Liver (tissue), 3 donors: Measurements from ENCODE around the gene AGPAT2.

Source experiments
- CTCF ChIP-seq: fragments of 150-350 bp; IDR thresholded peaks from 2 replicates; pipeline ENCODE4 v1.5.1; 2017; ENCODE audit warnings: improper control_type of control experiment, low read depth, low read length; ENCODE audit not compliant: missing input control
- HNF4A ChIP-seq, 2 donors: conservative IDR thresholded peaks; 2 replicates each; pipeline ENCODE4 v1.6.1; 2016; ENCODE audit warnings: antibody characterized with exemption in 2 of 2, mild to moderate bottlenecking in 2 of 2
- JUND ChIP-seq, 2 donors: IDR thresholded peaks; 2 replicates each; pipeline ENCODE4 v1.6.1; 2016; ENCODE audit warnings: antibody characterized with exemption in 2 of 2
- RAD21 ChIP-seq, 2 donors: IDR thresholded peaks; 2 replicates each; pipeline ENCODE4 v1.6.1; 2016; ENCODE audit warnings: antibody characterized with exemption in 2 of 2, mild to moderate bottlenecking in 2 of 2
- YY1 ChIP-seq: IDR thresholded peaks from 2 replicates; pipeline ENCODE4 v1.6.1; 2016; ENCODE audit warnings: antibody characterized with exemption, mild to moderate bottlenecking
- donor health status: healthy.
- donor health status: healthy.

GRCh38 chr9:136645903-136646754 lies 41.1 kb downstream of the AGPAT2 start:
- no peak for TF ChIP-seq RAD21 (IDR thresholded peaks at IDR 0.05)
- TF ChIP-seq JUND (IDR thresholded peaks at IDR 0.05), result no peak
- no peak for TF ChIP-seq CTCF
- no peak for TF ChIP-seq YY1
- no peak for TF ChIP-seq HNF4A (conservative IDR thresholded peaks at IDR 0.05)
